Astrocyte (in vitro differentiated cells and primary cell): ENCODE measurements around the gene RASGRF1.

Experiments used
- EZH2 ChIP-seq: IDR thresholded peaks from 2 replicates; pipeline ENCODE4 v1.6.1; 2012; ENCODE audit warnings: mild to moderate bottlenecking, low read length, inconsistent platforms; ENCODE audit not compliant: insufficient read depth
- TF ChIP-seq, protein P1 (sequence below): IDR thresholded peaks from 2 replicates; pipeline ENCODE4 v1.5.1; 2011; ENCODE audit warnings: low read depth, mild to moderate bottlenecking, inconsistent platforms, low read length, moderate library complexity; ENCODE audit not compliant: insufficient read depth

DNA sequence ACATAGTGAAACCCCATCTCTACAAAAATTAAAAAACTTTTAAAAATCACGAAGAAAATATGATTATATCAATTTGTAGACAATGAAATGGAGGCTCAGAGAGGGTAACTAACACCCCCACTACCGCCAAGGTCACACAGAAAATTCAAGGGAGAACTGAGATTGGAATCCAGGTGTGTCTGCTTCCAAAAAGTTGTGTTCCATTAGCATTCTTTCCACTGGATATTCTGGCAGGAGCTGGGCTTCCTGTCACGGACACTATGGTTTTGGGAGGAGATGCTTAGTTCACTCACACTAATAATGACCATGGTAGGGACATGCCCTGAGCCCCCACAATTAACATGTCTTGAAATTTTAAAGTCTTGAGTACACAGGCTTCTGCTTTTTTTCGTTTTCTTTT lies 174.5 kb downstream of the RASGRF1 start:
- TF ChIP-seq, protein P1, sequence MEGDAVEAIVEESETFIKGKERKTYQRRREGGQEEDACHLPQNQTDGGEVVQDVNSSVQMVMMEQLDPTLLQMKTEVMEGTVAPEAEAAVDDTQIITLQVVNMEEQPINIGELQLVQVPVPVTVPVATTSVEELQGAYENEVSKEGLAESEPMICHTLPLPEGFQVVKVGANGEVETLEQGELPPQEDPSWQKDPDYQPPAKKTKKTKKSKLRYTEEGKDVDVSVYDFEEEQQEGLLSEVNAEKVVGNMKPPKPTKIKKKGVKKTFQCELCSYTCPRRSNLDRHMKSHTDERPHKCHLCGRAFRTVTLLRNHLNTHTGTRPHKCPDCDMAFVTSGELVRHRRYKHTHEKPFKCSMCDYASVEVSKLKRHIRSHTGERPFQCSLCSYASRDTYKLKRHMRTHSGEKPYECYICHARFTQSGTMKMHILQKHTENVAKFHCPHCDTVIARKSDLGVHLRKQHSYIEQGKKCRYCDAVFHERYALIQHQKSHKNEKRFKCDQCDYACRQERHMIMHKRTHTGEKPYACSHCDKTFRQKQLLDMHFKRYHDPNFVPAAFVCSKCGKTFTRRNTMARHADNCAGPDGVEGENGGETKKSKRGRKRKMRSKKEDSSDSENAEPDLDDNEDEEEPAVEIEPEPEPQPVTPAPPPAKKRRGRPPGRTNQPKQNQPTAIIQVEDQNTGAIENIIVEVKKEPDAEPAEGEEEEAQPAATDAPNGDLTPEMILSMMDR = no peak
- TF ChIP-seq EZH2 = no peak
